ENCODE data around the gene ARL4D.

ARL4D gene

GRCh38 chr17:43402078-43402477, 3.3 kb downstream of the ARL4D start:
- peaks cover 16% of the 10 kb centered on the region for H3K36me3 ChIP-seq (ENCODE audit: insufficient read depth, low read length)
- H3K27ac ChIP-seq (ENCODE audit: low read depth, low read length): peak overlapping the region; percentile 93
- no peaks in the 10 kb centered on the region for H3K9me3 ChIP-seq (ENCODE audit: low read length)
- H3K27me3 ChIP-seq (ENCODE audit: control insufficient read depth in 1 of 2, insufficient read depth in 2 of 2, low read length in 2 of 2): no peaks in the 10 kb centered on the region
- H3K4me3 ChIP-seq (ENCODE audit: low read depth in 1 of 2, low read length in 2 of 2): peak overlapping the region; percentile 58 to 92
- H3K4me1 ChIP-seq (ENCODE audit: insufficient read depth, low read length): peaks cover 40% of the 10 kb centered on the region
- peak overlapping the region; percentile 92 for H3K9ac ChIP-seq (ENCODE audit: low read length)

DNA sequence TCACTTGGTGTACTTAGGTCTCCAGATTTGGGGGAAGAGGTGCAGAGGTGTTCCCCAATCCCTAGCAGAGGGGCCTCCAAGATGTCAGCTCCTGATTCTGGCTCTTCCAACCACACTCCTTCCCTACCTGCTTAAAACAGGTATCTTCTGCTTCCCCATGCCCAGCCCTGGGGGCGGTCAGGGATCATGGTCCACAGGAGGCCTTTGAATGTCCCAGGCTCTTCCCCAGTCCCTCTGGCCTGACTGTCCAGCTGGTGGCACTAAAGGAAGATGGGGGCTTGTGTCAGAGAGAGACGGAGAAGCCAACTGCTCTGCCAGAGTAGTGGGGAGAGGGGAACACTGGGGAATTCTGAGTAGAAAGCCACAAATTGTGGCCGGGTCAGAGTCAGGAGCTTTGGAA, 3.8 kb downstream of the ARL4D start:
- Histone ChIP-seq H3K4me3 (ENCODE audit: low read depth in 1 of 2, low read length in 2 of 2) (peak overlapping the region in 1 of 2 donors; percentile 92), H3K9ac (ENCODE audit: low read length) (peak overlapping the region; percentile 92), H3K4me1 (ENCODE audit: insufficient read depth, low read length) (peaks cover 45% of the 10 kb centered on the region), H3K9me3 (ENCODE audit: low read length) (no peaks in the 10 kb centered on the region), H3K27me3 (ENCODE audit: control insufficient read depth in 1 of 2, insufficient read depth in 2 of 2, low read length in 2 of 2) (no peaks in the 10 kb centered on the region), H3K36me3 (ENCODE audit: insufficient read depth, low read length) (peaks cover 16% of the 10 kb centered on the region), H3K27ac (ENCODE audit: low read depth, low read length) (peak overlapping the region; percentile 93)

GRCh38 chr17:43403846-43404245, 5.1 kb downstream of the ARL4D start:
- H3K4me1 ChIP-seq (ENCODE audit: insufficient read depth, low read length): peaks cover 42% of the 10 kb centered on the region
- H3K36me3 ChIP-seq (ENCODE audit: insufficient read depth, low read length): peaks cover 16% of the 10 kb centered on the region
- H3K9ac ChIP-seq (ENCODE audit: low read length): no peak overlapping the region
- H3K27me3 ChIP-seq (ENCODE audit: control insufficient read depth in 1 of 2, insufficient read depth in 2 of 2, low read length in 2 of 2): no peaks in the 10 kb centered on the region
- no peaks in the 10 kb centered on the region for H3K9me3 ChIP-seq (ENCODE audit: low read length)
- H3K27ac ChIP-seq (ENCODE audit: low read depth, low read length): no peak overlapping the region
- H3K4me3 ChIP-seq (ENCODE audit: low read depth in 1 of 2, low read length in 2 of 2): no peak overlapping the region

GRCh38 chr17:43405861-43406260, 7.1 kb downstream of the ARL4D start:
- Histone ChIP-seq H3K9me3 (ENCODE audit: low read length) (no peaks in the 10 kb centered on the region), H3K4me3 (ENCODE audit: low read depth in 1 of 2, low read length in 2 of 2) (no peak overlapping the region), H3K4me1 (ENCODE audit: insufficient read depth, low read length) (peaks cover 35% of the 10 kb centered on the region), H3K36me3 (ENCODE audit: insufficient read depth, low read length) (peaks cover 11% of the 10 kb centered on the region), H3K27ac (ENCODE audit: low read depth, low read length) (no peak overlapping the region), H3K9ac (ENCODE audit: low read length) (no peak overlapping the region), H3K27me3 (ENCODE audit: control insufficient read depth in 1 of 2, insufficient read depth in 2 of 2, low read length in 2 of 2) (no peaks in the 10 kb centered on the region)

- Histone ChIP-seq H3K4me3 (ENCODE audit: low read depth in 1 of 2, low read length in 2 of 2) (no peak overlapping the region), H3K27me3 (ENCODE audit: control insufficient read depth in 1 of 2, insufficient read depth in 2 of 2, low read length in 2 of 2) (no peaks in the 10 kb centered on the region), H3K36me3 (ENCODE audit: insufficient read depth, low read length) (peaks cover 7% of the 10 kb centered on the region), H3K4me1 (ENCODE audit: insufficient read depth, low read length) (peaks cover 36% of the 10 kb centered on the region), H3K9me3 (ENCODE audit: low read length) (no peaks in the 10 kb centered on the region), H3K9ac (ENCODE audit: low read length) (no peak overlapping the region), H3K27ac (ENCODE audit: low read depth, low read length) (peak overlapping the region; percentile 56)
Measured at GRCh38 chr17:43406676-43407645, 8.2 kb downstream of the ARL4D start.

DNA sequence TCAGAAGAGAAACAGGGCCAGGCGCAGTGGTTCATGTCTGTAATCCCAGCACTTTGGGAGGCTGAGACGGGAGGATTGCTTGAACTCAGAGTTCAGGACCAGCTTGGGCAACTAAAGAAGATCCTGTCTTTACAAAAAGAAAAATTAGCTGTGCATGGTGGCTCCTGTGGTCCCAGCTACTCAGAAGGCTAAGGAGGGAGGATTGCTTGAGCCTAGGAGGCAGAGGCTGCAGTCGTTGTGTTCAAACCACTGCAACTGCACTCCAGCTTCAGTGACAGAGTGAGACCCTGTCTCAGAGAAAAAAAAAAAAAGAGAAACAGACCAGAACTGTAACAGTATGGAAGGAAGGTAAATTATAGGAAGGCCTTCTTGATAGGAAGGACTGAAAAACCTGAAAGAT, 10.3 kb downstream of the ARL4D start:
- no peaks in the 10 kb centered on the region for H3K36me3 ChIP-seq (ENCODE audit: insufficient read depth, low read length)
- no peak overlapping the region for H3K27ac ChIP-seq (ENCODE audit: low read depth, low read length)
- no peak overlapping the region for H3K4me3 ChIP-seq (ENCODE audit: low read depth in 1 of 2, low read length in 2 of 2)
- H3K9me3 ChIP-seq (ENCODE audit: low read length): no peaks in the 10 kb centered on the region
- H3K4me1 ChIP-seq (ENCODE audit: insufficient read depth, low read length): peaks cover 31% of the 10 kb centered on the region
- no peak overlapping the region for H3K9ac ChIP-seq (ENCODE audit: low read length)
- no peaks in the 10 kb centered on the region for H3K27me3 ChIP-seq (ENCODE audit: control insufficient read depth in 1 of 2, insufficient read depth in 2 of 2, low read length in 2 of 2)

DNA sequence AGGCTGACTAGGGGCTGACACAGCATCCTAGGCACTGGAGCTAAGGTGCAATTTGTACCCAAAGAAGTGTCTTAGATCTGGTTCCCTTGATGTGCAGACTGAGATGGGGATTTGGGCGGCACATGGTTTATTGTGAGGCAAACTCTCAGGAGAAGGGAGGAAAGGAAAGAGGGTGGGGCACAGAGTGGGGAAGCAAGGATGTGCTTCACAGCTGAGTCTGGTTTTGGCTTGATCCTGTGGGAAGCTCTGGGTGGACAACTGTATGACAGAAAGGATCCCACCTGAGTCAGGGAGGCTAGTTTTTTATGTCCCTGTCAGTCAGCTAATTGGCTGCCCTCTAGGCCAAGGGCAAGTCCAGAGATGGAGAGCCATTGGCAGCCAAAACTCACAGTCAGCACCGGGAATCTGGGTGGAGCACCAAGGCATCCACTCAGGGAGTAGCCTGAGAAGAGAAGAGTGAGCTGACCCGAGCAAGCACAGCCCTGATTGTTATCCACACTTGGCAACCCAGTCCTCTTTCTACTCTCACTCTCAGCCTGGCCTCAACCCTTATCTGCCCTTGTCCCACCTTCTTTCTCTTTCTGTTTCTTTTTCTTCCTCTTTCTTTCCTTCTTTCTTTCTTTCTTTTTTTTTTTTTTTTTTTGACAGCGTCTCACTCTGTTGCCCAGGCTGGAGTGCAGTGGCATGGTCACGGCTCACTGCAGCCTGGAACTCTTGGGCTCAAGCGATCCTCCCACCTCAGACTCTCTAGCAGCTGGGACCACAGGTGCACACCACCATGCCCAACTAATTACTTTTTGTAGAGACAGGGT, 12.0 kb downstream of the ARL4D start:
- Histone ChIP-seq H3K9ac (ENCODE audit: low read length) (no peak overlapping the region), H3K27me3 (ENCODE audit: control insufficient read depth in 1 of 2, insufficient read depth in 2 of 2, low read length in 2 of 2) (no peaks in the 10 kb centered on the region), H3K4me1 (ENCODE audit: insufficient read depth, low read length) (peaks cover 31% of the 10 kb centered on the region), H3K4me3 (ENCODE audit: low read depth in 1 of 2, low read length in 2 of 2) (no peak overlapping the region), H3K36me3 (ENCODE audit: insufficient read depth, low read length) (no peaks in the 10 kb centered on the region), H3K27ac (ENCODE audit: low read depth, low read length) (no peak overlapping the region), H3K9me3 (ENCODE audit: low read length) (no peaks in the 10 kb centered on the region)

DNA sequence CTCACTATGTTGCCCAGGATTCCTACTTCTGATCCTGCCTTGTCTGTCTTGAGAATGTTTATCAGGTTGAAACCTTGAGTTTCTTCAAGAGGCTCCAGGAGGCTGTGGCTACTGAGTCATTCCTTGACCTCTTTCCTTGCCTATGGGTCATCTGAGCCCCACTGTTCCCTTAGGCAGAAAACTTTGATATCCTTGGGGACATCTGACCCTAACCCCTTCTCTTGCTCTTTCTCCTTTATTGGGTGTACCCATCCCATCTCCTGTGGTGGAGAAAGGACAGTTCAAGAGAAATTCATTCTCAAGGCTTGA, 12.5 kb downstream of the ARL4D start:
- H3K36me3 ChIP-seq (ENCODE audit: insufficient read depth, low read length): no peaks in the 10 kb centered on the region
- H3K27ac ChIP-seq (ENCODE audit: low read depth, low read length): no peak overlapping the region
- no peak overlapping the region for H3K9ac ChIP-seq (ENCODE audit: low read length)
- no peaks in the 10 kb centered on the region for H3K27me3 ChIP-seq (ENCODE audit: control insufficient read depth in 1 of 2, insufficient read depth in 2 of 2, low read length in 2 of 2)
- no peaks in the 10 kb centered on the region for H3K9me3 ChIP-seq (ENCODE audit: low read length)
- peaks cover 33% of the 10 kb centered on the region for H3K4me1 ChIP-seq (ENCODE audit: insufficient read depth, low read length)
- no peak overlapping the region for H3K4me3 ChIP-seq (ENCODE audit: low read depth in 1 of 2, low read length in 2 of 2)

GRCh38 chr17:43411749-43412148, 13.0 kb downstream of the ARL4D start:
- H3K4me1 ChIP-seq (ENCODE audit: insufficient read depth, low read length): peaks cover 38% of the 10 kb centered on the region
- H3K4me3 ChIP-seq (ENCODE audit: low read depth in 1 of 2, low read length in 2 of 2): no peak overlapping the region
- no peaks in the 10 kb centered on the region for H3K27me3 ChIP-seq (ENCODE audit: control insufficient read depth in 1 of 2, insufficient read depth in 2 of 2, low read length in 2 of 2)
- no peaks in the 10 kb centered on the region for H3K36me3 ChIP-seq (ENCODE audit: insufficient read depth, low read length)
- H3K9me3 ChIP-seq (ENCODE audit: low read length): no peaks in the 10 kb centered on the region
- H3K27ac ChIP-seq (ENCODE audit: low read depth, low read length): no peak overlapping the region
- no peak overlapping the region for H3K9ac ChIP-seq (ENCODE audit: low read length)

DNA sequence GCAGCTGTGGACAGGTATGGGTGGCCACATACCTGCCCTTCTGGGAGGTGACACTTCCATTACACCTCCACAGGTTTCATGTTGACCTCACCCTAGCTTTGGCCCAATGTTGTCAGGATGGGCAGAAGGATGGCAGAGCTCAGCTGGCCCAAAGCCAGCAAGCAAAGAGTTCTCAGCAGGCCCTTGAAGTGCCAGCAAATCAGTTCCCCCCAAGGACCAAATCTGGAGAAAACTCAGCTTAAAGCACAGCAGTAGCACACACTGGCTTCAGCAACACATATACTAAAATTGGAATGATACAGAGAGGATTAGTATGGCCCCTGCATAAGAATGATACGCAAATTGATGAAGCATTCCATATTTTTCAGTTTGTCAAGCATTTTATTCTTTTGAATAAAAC, 13.4 kb downstream of the ARL4D start:
- no peaks in the 10 kb centered on the region for H3K27me3 ChIP-seq (ENCODE audit: control insufficient read depth in 1 of 2, insufficient read depth in 2 of 2, low read length in 2 of 2)
- no peaks in the 10 kb centered on the region for H3K36me3 ChIP-seq (ENCODE audit: insufficient read depth, low read length)
- no peaks in the 10 kb centered on the region for H3K9me3 ChIP-seq (ENCODE audit: low read length)
- H3K4me1 ChIP-seq (ENCODE audit: insufficient read depth, low read length): peaks cover 42% of the 10 kb centered on the region
- H3K27ac ChIP-seq (ENCODE audit: low read depth, low read length): no peak overlapping the region
- H3K9ac ChIP-seq (ENCODE audit: low read length): no peak overlapping the region
- H3K4me3 ChIP-seq (ENCODE audit: low read depth in 1 of 2, low read length in 2 of 2): no peak overlapping the region

DNA sequence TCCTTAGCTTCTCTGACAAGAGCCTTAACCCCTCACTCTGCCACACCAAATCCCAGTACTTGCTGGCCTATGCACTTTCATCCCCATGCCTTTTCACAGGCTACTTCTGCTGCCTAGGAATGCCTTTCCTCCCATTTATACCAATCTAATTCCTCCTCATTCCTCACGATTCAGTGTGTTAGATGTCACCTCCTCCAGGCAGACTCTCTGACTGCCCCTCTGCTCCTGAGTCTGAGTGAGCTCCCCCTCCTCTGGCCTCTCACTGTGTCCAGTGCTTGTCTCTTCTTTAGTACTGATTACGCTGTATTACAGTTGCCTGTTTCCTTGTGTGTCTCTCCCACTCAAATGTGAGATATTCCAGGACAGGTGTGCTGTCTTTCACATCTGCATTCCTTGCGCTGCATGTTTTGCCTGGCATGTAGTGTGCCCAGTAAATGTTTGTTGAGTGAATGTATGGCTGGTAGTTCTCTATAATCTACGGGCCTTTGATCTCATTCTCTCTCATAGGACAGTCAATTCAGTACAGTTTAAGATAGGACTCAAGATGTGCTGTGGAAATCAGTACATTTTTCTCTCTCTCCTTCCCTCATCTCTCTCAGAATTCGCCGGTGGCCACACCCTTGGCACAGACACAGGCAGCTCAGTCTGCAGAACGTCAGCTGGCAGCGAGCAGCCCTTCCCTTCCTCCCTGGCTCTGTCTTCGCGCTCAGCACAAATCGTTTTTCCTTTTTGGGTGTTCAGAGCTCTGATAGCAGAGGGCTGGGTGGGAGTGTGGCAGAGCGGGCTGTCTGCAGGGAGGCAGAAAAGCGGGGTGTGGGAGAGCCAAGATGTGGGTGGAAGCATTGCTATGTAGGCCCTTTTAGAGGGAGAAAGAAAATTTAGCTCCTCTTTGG, 18.5 kb downstream of the ARL4D start:
- Histone ChIP-seq H3K27ac (ENCODE audit: low read depth, low read length) (peak overlapping the region; percentile 87), H3K4me1 (ENCODE audit: insufficient read depth, low read length) (peaks cover 42% of the 10 kb centered on the region), H3K27me3 (ENCODE audit: control insufficient read depth in 1 of 2, insufficient read depth in 2 of 2, low read length in 2 of 2) (no peaks in the 10 kb centered on the region), H3K9ac (ENCODE audit: low read length) (peak overlapping the region; percentile 54), H3K9me3 (ENCODE audit: low read length) (no peaks in the 10 kb centered on the region), H3K4me3 (ENCODE audit: low read depth in 1 of 2, low read length in 2 of 2) (peak overlapping the region; percentile 21 to 28), H3K36me3 (ENCODE audit: insufficient read depth, low read length) (no peaks in the 10 kb centered on the region)
